Measurements from ENCODE around the gene EMP3.
"Not testable (repeated sequence)": the region's sequence is repeated elsewhere in the genome, so short reads cannot be mapped to it uniquely, and the experiment has no call there.

The EMP3 gene

DNA sequence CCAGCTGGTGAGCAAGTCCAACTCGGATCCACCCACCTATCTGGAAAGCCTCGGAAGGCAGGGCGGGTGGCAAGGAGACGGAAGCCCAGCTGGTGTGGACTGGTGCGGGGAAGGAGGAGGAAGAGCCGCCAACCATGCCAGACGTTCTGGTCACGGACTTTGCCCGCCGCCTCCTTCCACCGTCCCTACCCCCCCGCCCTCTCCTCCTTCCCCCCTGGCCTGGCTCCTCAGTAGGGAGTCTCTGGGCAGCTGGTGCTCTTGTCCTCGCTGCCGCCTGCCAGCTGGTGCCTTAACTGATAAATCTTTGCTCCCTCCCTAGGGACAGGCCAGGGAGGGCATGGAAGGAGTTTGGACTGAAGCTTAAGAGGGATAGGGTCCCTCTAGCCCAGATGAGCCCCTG is 43.6 kb downstream of the EMP3 start:
- no peak overlapping the region for H3K4me3 ChIP-seq (ENCODE audit: low read depth, low read length)
- TF ChIP-seq, protein P1, sequence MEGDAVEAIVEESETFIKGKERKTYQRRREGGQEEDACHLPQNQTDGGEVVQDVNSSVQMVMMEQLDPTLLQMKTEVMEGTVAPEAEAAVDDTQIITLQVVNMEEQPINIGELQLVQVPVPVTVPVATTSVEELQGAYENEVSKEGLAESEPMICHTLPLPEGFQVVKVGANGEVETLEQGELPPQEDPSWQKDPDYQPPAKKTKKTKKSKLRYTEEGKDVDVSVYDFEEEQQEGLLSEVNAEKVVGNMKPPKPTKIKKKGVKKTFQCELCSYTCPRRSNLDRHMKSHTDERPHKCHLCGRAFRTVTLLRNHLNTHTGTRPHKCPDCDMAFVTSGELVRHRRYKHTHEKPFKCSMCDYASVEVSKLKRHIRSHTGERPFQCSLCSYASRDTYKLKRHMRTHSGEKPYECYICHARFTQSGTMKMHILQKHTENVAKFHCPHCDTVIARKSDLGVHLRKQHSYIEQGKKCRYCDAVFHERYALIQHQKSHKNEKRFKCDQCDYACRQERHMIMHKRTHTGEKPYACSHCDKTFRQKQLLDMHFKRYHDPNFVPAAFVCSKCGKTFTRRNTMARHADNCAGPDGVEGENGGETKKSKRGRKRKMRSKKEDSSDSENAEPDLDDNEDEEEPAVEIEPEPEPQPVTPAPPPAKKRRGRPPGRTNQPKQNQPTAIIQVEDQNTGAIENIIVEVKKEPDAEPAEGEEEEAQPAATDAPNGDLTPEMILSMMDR (IDR thresholded peaks at IDR 0.05; ENCODE audit: low read depth, low read length, missing control alignments), result no peak
- no peak for DNase-seq (ENCODE audit: low read depth)
- in situ Hi-C loops (cut with HindIII; ENCODE audit: low sequenced_read_pairs), result no loop called here

DNA sequence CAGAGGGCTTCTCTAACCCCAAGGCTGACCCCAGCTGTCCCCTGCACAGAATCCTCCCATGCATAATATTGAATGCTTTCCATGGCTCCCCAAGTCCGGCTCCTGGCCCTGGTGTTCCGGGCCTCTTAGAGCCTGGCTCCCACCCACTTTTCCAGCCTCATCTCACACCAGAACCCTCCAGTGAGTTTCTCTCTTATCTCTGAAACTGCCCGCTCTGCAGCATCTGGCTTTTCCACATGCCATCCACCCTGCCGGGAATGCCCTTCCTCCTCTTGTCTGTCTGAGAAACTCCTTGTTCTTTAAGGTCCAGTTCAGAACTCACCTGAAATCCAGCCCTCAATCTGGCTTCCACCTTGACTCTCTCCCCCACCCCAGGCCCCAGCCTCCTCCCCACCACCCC is 45.6 kb downstream of the EMP3 start:
- TF ChIP-seq, protein P1 (IDR thresholded peaks at IDR 0.05; ENCODE audit: low read depth, low read length, missing control alignments), result no peak
- H3K4me3 ChIP-seq (ENCODE audit: low read depth, low read length), result no peak overlapping the region
- DNase-seq (ENCODE audit: low read depth), result no peak
- in situ Hi-C loops (cut with HindIII; ENCODE audit: low sequenced_read_pairs), result no loop called here

DNA sequence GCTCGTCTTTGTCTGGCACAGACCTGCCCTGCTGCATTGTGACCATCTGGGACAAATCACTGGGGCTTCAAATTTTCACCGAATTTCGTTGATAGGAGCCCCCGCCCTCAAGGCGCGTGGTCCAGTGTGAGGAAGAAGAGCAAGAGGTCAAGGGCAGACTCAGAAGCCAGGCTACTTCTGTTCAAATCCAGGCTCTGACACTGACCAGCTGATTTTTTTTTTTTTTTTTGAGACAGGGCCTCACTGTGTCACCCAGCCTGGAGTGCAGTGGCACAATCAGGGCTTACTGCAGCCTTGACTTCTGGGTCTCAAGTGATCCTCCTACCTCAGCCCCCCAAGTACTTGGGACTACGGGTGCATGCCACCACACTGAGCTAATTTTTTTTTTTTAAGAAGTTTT is 46.0 kb downstream of the EMP3 start:
- no peak for DNase-seq (ENCODE audit: low read depth)
- TF ChIP-seq, protein P1 (IDR thresholded peaks at IDR 0.05; ENCODE audit: low read depth, low read length, missing control alignments), result no peak
- H3K4me3 ChIP-seq (ENCODE audit: low read depth, low read length), result no peak overlapping the region
- in situ Hi-C loops (cut with HindIII; ENCODE audit: low sequenced_read_pairs), result no loop called here

DNA sequence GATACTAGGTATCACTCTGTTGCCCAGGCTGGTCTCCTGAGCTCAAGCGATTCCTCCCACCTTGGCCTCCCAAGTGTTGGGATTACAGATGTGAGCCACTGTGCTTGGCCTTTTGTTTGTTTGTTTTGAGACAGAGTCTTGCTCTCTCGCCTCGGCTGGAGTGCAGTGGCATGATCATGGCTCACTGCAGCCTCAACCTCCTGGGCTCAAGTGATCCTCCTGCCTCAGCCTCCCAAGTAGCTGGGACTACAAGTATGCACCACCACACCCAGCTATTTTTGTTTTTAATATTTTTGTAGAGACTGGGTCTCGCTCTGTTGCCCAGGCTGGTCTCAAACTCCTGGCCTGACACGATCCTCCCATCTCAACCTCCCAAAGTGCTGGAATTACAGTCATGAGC is 46.4 kb downstream of the EMP3 start:
- in situ Hi-C loops (cut with HindIII; ENCODE audit: low sequenced_read_pairs); DNase-seq (ENCODE audit: low read depth); H3K4me3 ChIP-seq (ENCODE audit: low read depth, low read length): not testable (repeated sequence)

DNA sequence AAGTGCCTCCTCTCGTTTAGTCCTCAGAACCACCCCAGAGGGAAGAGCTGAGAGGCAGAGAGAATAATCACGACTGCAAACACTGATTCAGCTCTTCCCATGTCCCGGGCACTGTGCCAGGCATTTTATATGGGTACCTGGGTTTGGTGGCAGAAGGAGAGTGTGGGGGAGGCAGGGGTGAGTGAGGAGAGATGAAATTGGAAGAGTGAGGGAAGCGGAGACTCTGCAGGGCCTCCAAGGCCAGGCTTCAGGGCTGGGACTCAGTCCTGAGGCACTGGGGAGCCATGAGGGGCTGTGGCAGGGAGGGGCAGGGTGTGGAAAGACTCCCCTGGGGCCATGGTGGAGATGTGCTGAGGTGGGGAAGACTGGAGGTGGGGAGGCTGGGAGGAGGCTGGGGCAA is 47.6 kb downstream of the EMP3 start:
- no peak overlapping the region for H3K4me3 ChIP-seq (ENCODE audit: low read depth, low read length)
- in situ Hi-C loops (cut with HindIII; ENCODE audit: low sequenced_read_pairs), result no loop called here
- TF ChIP-seq, protein P1 (IDR thresholded peaks at IDR 0.05; ENCODE audit: low read depth, low read length, missing control alignments), result no peak
- no peak for DNase-seq (ENCODE audit: low read depth)

DNA sequence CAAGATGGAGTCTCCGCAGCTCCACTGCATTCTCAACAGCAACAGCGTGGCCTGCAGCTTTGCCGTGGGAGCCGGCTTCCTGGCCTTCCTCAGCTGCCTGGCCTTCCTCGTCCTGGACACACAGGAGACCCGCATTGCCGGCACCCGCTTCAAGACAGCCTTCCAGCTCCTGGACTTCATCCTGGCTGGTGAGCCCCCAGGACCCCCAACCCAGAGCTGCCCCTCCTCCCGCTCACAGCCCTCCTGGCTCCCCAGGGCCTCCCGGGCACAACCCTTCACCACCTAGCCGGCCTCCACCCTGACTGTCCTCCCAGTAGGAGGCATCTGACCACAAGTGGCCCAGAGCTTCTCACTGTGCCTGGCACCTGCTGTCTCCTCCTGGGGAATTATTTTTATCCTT is 48.2 kb downstream of the EMP3 start:
- in situ Hi-C loops (cut with HindIII; ENCODE audit: low sequenced_read_pairs), result no loop called here
- H3K4me3 ChIP-seq (ENCODE audit: low read depth, low read length), result no peak overlapping the region
- TF ChIP-seq, protein P1 (IDR thresholded peaks at IDR 0.05; ENCODE audit: low read depth, low read length, missing control alignments), result no peak
- no peak for DNase-seq (ENCODE audit: low read depth)

DNA sequence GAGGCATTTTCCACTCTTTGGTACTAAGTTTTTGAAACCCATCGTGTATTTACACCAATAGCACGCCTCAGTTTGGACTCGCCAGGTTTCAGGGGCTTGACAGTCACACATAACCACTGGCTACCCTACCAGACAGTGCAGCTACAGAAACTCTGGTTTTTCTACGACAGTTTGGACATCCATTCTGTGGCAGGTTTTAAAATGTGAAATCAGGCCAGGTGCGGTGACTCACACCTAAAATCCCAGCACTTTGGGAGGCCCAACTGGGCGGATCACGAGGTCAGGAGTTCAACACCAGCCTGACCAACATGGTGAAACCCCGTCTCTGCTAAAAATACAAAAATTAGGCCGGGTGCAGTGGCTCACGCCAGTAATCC is 52.8 kb downstream of the EMP3 start:
- in situ Hi-C loops (cut with HindIII; ENCODE audit: low sequenced_read_pairs), result no loop called here
- H3K4me3 ChIP-seq (ENCODE audit: low read depth, low read length), result no peak overlapping the region
- TF ChIP-seq, protein P1 (IDR thresholded peaks at IDR 0.05; ENCODE audit: low read depth, low read length, missing control alignments), result no peak
- DNase-seq (ENCODE audit: low read depth), result no peak
